Trophoblast cell (in vitro differentiated cells and primary cell): ENCODE results near the gene TIMP2.
"Not testable (repeated sequence)": the region's sequence is repeated elsewhere in the genome, so short reads cannot be mapped to it uniquely, and the experiment has no call there.

Experiments
- DNase-seq, 2 donors: peaks; one replicate each; pipeline ENCODE4 v3.0.0-alpha.2; 2016
- H2AFZ ChIP-seq: 2 replicates; pipeline ENCODE4 v1.6.1; 2013; ENCODE audit warnings: low read length, moderate library complexity, mild to moderate bottlenecking; ENCODE audit not compliant: insufficient read depth, poor library complexity
- H2AK5ac ChIP-seq: 2 replicates; pipeline ENCODE4 v1.6.1; 2013; ENCODE audit warnings: mild to moderate bottlenecking, low read length
- H2BK120ac ChIP-seq: 2 replicates; pipeline ENCODE4 v1.6.1; 2013; ENCODE audit warnings: low read length, mild to moderate bottlenecking, moderate library complexity; ENCODE audit not compliant: insufficient read depth, poor library complexity
- H2BK12ac ChIP-seq: 2 replicates; pipeline ENCODE4 v1.6.1; 2013; ENCODE audit warnings: mild to moderate bottlenecking, low read length, moderate library complexity
- H2BK5ac ChIP-seq: 2 replicates; pipeline ENCODE4 v1.6.1; 2013; ENCODE audit warnings: low read length, low read depth, moderate library complexity, mild to moderate bottlenecking; ENCODE audit not compliant: poor library complexity
- H3K14ac ChIP-seq: 2 replicates; pipeline ENCODE4 v1.6.1; 2013; ENCODE audit warnings: mild to moderate bottlenecking, low read length
- H3K18ac ChIP-seq: 2 replicates; pipeline ENCODE4 v1.6.1; 2013; ENCODE audit warnings: mild to moderate bottlenecking, low read length
- H3K23ac ChIP-seq: 2 replicates; pipeline ENCODE4 v1.6.1; 2013; ENCODE audit warnings: low read length
- H3K27ac ChIP-seq: 2 replicates; pipeline ENCODE4 v1.5.1; 2013; ENCODE audit warnings: low read depth, mild to moderate bottlenecking, inconsistent platforms, low read length, moderate library complexity
- H3K27me3 ChIP-seq: 2 replicates; pipeline ENCODE4 v1.6.1; 2013; ENCODE audit warnings: inconsistent platforms, mild to moderate bottlenecking, low read length, moderate library complexity; ENCODE audit not compliant: insufficient read depth
- H3K36me3 ChIP-seq, 2 experiments: 1 replicate in 1 of 2; 2 replicates in 1 of 2; pipeline ENCODE4 v1.6.1; 2013; ENCODE audit warnings: low read length in 2 of 2, mild to moderate bottlenecking in 2 of 2, moderate library complexity in 1 of 2; ENCODE audit not compliant: insufficient read depth in 2 of 2, control insufficient read depth in 1 of 2
- H3K4ac ChIP-seq: 2 replicates; pipeline ENCODE4 v1.6.1; 2013; ENCODE audit warnings: low read depth, mild to moderate bottlenecking, low read length, moderate library complexity
- H3K4me1 ChIP-seq, 2 experiments: 1 replicate in 1 of 2; 2 replicates in 1 of 2; pipeline ENCODE4 v1.6.1; 2013; ENCODE audit warnings: low read length in 2 of 2, mild to moderate bottlenecking in 2 of 2, moderate library complexity in 1 of 2; ENCODE audit not compliant: insufficient read depth in 2 of 2, control insufficient read depth in 1 of 2
- H3K4me2 ChIP-seq: 2 replicates; pipeline ENCODE4 v1.6.1; 2013; ENCODE audit warnings: inconsistent platforms, mild to moderate bottlenecking, low read length, moderate library complexity
- H3K4me3 ChIP-seq: 2 replicates; pipeline ENCODE4 v1.5.1; 2013; ENCODE audit warnings: mild to moderate bottlenecking, low read depth, low read length, inconsistent platforms
- H3K79me1 ChIP-seq: one replicate; pipeline ENCODE4 v1.6.1; 2013; ENCODE audit warnings: low read length
- H3K79me2 ChIP-seq: 2 replicates; pipeline ENCODE4 v1.6.1; 2013; ENCODE audit warnings: low read length, mild to moderate bottlenecking; ENCODE audit not compliant: control insufficient read depth, insufficient read depth, poor library complexity
- H3K9ac ChIP-seq: 2 replicates; pipeline ENCODE4 v1.6.1; 2013; ENCODE audit warnings: mild to moderate bottlenecking, low read length
- H3K9me3 ChIP-seq: 2 replicates; pipeline ENCODE4 v1.6.1; 2013; ENCODE audit warnings: low read depth, mild to moderate bottlenecking, control low read depth, inconsistent platforms, low read length; ENCODE audit not compliant: insufficient read depth
- H4K12ac ChIP-seq: 2 replicates; pipeline ENCODE4 v1.6.1; 2013; ENCODE audit warnings: low read depth, mild to moderate bottlenecking, low read length, moderate library complexity
- H4K8ac ChIP-seq: 2 replicates; pipeline ENCODE4 v1.6.1; 2013; ENCODE audit warnings: low read depth, mild to moderate bottlenecking, low read length, moderate library complexity
- H4K91ac ChIP-seq: one replicate; pipeline ENCODE4 v1.6.1; 2013; ENCODE audit warnings: low read depth, mild to moderate bottlenecking, low read length, moderate library complexity
- WGBS: extraction: QIAGEN DNeasy Blood & Tissue Kit; methylation state at CpG from one replicate; pipeline ENCODE4 v1.1.7; 2013; ENCODE audit warnings: missing lambda C conversion rate; ENCODE audit not compliant: insufficient read length, insufficient coverage; ENCODE audit errors: extremely low coverage; 5-methylcytosine and 5-hydroxymethylcytosine counted together

The TIMP2 gene

DNA sequence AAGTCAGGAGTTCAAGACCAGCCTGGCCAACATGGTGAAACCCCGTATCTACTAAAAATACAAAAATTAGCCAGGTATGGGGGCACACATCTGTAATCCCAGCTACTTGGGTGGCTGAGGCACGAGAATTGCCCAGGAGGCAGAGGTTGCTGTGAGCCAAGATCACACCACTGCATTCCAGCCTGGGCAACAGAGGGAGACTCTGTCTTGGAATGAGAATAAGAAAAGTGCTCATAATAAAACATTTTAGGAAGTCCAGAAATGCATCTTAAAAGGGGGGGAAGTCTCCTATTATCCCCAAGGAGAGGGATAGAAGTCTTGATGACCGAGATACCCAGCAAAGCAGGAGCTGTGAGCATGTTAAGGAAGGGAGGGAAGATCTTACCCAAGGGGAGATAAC lies 58.1 kb downstream of the TIMP2 start:
- H3K14ac ChIP-seq, H3K18ac ChIP-seq, H4K8ac ChIP-seq, H2BK12ac ChIP-seq, H3K4me2 ChIP-seq, H2AFZ ChIP-seq, H3K27me3 ChIP-seq, H4K12ac ChIP-seq, H2BK5ac ChIP-seq, H3K23ac ChIP-seq, DNase-seq, H3K9ac ChIP-seq, H3K4me1 ChIP-seq, H3K4ac ChIP-seq, H2AK5ac ChIP-seq, H3K4me3 ChIP-seq, H4K91ac ChIP-seq, H3K79me2 ChIP-seq, H3K79me1 ChIP-seq, H3K9me3 ChIP-seq, H2BK120ac ChIP-seq, H3K27ac ChIP-seq: not testable (repeated sequence)
- H3K36me3 ChIP-seq, result peaks cover 8 to 21% of the 10 kb centered on the region in 2 experiments
- WGBS, result no CpG with 5 or more reads among the region's 3 CpGs

DNA sequence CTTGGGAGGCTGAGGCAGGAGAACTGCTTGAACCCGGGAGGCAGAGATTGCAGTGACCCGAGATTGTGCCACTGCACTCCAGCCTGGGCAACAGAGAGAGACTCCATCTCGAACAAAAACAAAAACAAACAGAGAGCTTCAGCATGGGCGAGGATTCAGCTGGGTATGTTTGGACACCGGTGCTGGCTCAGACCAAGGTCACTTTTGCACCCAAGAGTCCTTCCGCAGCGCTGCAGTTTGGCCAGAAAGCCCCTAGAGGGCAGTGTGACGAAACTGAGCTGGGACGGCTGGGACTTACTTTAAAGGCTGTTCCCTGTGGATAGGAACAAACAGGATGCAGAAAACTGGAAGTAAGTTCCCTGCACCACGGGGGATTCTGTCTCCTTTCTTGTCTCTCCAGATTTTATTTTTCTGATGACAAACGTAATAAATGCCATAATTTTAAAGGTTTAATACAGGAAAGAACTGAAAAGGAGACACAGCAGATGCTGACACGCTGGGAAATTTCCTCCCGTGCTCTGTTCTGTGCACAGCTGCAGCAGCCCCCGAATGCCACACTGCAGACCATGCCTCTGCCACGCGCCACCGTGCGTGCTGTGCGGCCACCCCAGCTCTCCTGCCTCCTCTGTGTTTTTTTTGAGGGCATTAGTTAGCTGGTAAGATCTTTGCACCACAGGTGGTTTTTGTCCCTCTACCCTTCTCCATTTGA lies 59.4 kb downstream of the TIMP2 start:
- no peak overlapping the region for H2BK12ac ChIP-seq
- no peaks in the 10 kb centered on the region for H3K9me3 ChIP-seq
- H3K14ac ChIP-seq, result no peak overlapping the region
- no peaks in the 10 kb centered on the region for H3K79me2 ChIP-seq
- H3K27ac ChIP-seq, result no peak overlapping the region
- H3K4me3 ChIP-seq, result no peak overlapping the region
- no peak overlapping the region for H3K9ac ChIP-seq
- no peak overlapping the region for H4K8ac ChIP-seq
- H3K27me3 ChIP-seq, result no peaks in the 10 kb centered on the region
- H2AK5ac ChIP-seq, result no peak overlapping the region
- no peak overlapping the region for H3K23ac ChIP-seq
- H2AFZ ChIP-seq, result no peak overlapping the region
- H3K18ac ChIP-seq, result no peak overlapping the region
- no CpG with 5 or more reads among the region's 19 CpGs for WGBS
- no peak overlapping the region for H4K91ac ChIP-seq
- H4K12ac ChIP-seq, result no peak overlapping the region
- no peaks in the 10 kb centered on the region for H3K79me1 ChIP-seq
- H3K36me3 ChIP-seq, result peaks cover 5 to 20% of the 10 kb centered on the region in 2 experiments
- H3K4me1 ChIP-seq, result peaks cover 0 to 2% of the 10 kb centered on the region in 2 experiments
- H3K4me2 ChIP-seq, result no peak overlapping the region
- no peak overlapping the region for H2BK120ac ChIP-seq
- no peak overlapping the region for H2BK5ac ChIP-seq
- DNase-seq, result peak; percentile 88 to 95
- no peak overlapping the region for H3K4ac ChIP-seq

DNA sequence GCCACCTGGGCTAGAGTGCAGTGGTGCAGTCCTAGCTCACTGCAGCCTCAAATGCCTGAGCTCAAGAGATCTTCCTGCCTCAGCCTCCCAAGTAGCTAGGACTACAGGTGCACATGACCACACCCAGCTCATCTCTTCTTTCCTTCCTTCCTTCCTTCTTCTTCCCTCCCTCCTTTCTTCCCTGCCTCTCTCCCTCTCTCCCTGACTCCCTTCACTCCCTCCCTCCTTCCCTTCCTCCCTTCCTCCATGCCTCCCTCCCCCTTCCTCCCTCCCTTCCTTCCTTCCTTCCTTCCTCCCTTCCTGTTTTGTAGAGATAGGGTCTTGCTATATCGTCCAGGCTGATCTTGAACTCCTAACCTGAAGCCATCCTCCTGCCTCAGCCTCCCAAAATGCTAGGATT lies 61.1 kb downstream of the TIMP2 start:
- Histone ChIP-seq H4K91ac (no peak overlapping the region), H3K14ac (no peak overlapping the region), H2BK5ac (no peak overlapping the region), H3K27me3 (no peaks in the 10 kb centered on the region), H3K9me3 (no peaks in the 10 kb centered on the region), H3K27ac (no peak overlapping the region), H3K4ac (no peak overlapping the region), H2AFZ (no peak overlapping the region), H3K4me2 (no peak overlapping the region), H4K12ac (no peak overlapping the region), H3K9ac (no peak overlapping the region), H2BK120ac (no peak overlapping the region), H3K18ac (no peak overlapping the region), H4K8ac (no peak overlapping the region), H3K4me3 (no peak overlapping the region), H3K4me1 (peaks cover 0 to 2% of the 10 kb centered on the region in 2 experiments), H3K79me1 (no peaks in the 10 kb centered on the region), H3K36me3 (peaks cover 2 to 14% of the 10 kb centered on the region in 2 experiments), H2BK12ac (no peak overlapping the region), H3K23ac (no peak overlapping the region), H2AK5ac (no peak overlapping the region), H3K79me2 (no peaks in the 10 kb centered on the region)
- no peak for DNase-seq
- WGBS, result no CpG with 5 or more reads among the region's 1 CpG

DNA sequence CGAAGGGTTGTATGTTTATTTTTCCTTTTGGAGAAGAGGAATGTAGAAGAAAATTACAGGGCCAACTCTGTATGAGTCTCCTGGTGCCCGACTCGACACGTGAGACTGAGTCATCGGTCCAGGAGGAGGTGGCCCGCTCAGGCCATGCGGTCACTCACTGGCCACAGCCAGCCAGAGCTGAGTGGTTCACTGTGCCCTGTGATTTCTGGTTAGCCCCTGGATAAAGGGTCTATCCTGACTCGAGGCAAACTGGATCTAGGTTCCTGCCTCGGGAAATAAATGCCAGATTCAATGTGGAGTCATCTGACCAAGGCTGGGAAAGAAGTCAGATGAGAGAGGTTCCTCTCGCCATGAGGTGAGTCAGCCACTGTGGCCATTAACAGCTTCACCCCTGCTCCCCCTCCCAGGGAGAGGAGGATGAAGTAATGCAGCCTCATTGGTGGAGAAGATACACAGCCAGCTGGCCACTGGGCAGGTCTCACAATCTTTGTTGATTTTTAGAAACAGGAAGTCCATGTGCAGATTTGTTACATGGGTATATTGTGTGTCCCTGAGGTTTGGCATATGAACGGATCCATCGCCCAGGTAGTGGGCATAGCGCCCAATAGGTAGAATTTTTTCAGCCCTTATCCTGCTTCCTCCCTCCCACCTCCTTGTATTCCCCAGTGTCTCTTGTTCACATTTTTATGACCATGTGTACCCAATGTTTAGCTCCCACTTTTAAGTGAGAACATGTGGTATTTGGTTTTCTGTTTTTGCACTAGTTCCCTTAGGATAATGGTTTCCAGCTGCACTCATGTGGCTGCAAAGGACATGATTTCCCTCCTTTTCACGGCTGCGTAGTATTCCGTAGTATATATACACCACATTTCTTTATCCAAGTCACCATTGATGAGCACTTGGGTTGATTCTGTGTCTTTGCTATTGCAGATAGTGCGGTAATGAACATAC lies 62.8 kb downstream of the TIMP2 start:
- peak; percentile 92 to 93 for DNase-seq
- 100% methylated on average over 1 of the region's 17 CpGs for WGBS

More for the DNA sequence above, 62.8 kb downstream of the TIMP2 start:
- H3K9ac ChIP-seq, result no peak overlapping the region
- H4K8ac ChIP-seq, result no peak overlapping the region
- no peak overlapping the region for H2AFZ ChIP-seq
- no peak overlapping the region for H3K4ac ChIP-seq
- H2BK120ac ChIP-seq, result no peak overlapping the region
- H3K27me3 ChIP-seq, result no peaks in the 10 kb centered on the region
- no peak overlapping the region for H2BK5ac ChIP-seq
- H4K12ac ChIP-seq, result no peak overlapping the region
- H3K9me3 ChIP-seq, result no peaks in the 10 kb centered on the region
- H3K36me3 ChIP-seq, result peaks cover 4 to 9% of the 10 kb centered on the region in 2 experiments
- H3K79me1 ChIP-seq, result no peaks in the 10 kb centered on the region
- no peak overlapping the region for H3K14ac ChIP-seq
- peak overlapping the region; percentile 23 for H2BK12ac ChIP-seq
- no peak overlapping the region for H3K23ac ChIP-seq
- H3K18ac ChIP-seq, result no peak overlapping the region
- H3K4me1 ChIP-seq, result peaks cover 2 to 3% of the 10 kb centered on the region in 2 experiments
- no peak overlapping the region for H3K4me3 ChIP-seq
- H3K79me2 ChIP-seq, result no peaks in the 10 kb centered on the region
- no peak overlapping the region for H4K91ac ChIP-seq
- no peak overlapping the region for H2AK5ac ChIP-seq
- H3K4me2 ChIP-seq, result no peak overlapping the region
- H3K27ac ChIP-seq, result no peak overlapping the region
